Thoracic aorta (tissue), 2 donors: Measurements from ENCODE around the gene TNFRSF14. TPM values are rescaled to one million over a fixed set of nuclear protein-coding genes. Genes with fewer than 3 reads are reported as not detected.

Experiments
- ATAC-seq: fragments of 150-250 bp; one replicate; pipeline ENCODE4 v1.8.0; 2017; ENCODE audit warnings: low read depth; ENCODE audit not compliant: insufficient number of reproducible peaks, low FRiP score
- DNase-seq: peaks from one replicate; pipeline ENCODE4 v3.0.0-alpha.2; 2020; ENCODE audit warnings: low spot score
- H3K27ac ChIP-seq, 2 donors: fragments of 200-600 bp; sonication (generic); 1 replicate in 1 of 2; 2 replicates in 1 of 2; pipeline ENCODE4 v1.5.1; 2016; ENCODE audit warnings: mild to moderate bottlenecking in 2 of 2, moderate library complexity in 2 of 2
- H3K27me3 ChIP-seq: fragments of 200-600 bp; sonication (generic); replicated peaks from 2 replicates; pipeline ENCODE4 v1.6.0; 2016; ENCODE audit warnings: mild to moderate bottlenecking; ENCODE audit not compliant: insufficient read depth
- H3K36me3 ChIP-seq: fragments of 200-600 bp; sonication (generic); one replicate; pipeline ENCODE4 v1.5.1; 2016
- H3K4me1 ChIP-seq, 2 donors: fragments of 200-600 bp; sonication (generic); 1 replicate in 1 of 2; 2 replicates in 1 of 2; pipeline versions ENCODE4 v1.5.1 to v1.6.0; 2016; ENCODE audit warnings: low read depth in 2 of 2, mild to moderate bottlenecking in 1 of 2; ENCODE audit not compliant: control insufficient read depth in 1 of 2
- H3K4me3 ChIP-seq: fragments of 200-600 bp; sonication (generic); 2 replicates; pipeline ENCODE4 v1.5.1; 2016; ENCODE audit warnings: mild to moderate bottlenecking
- H3K9me3 ChIP-seq: fragments of 200-600 bp; sonication (generic); 2 replicates; pipeline ENCODE4 v1.5.1; 2016
- CTCF ChIP-seq: fragments of 200-600 bp; sonication (generic); IDR thresholded peaks from one replicate; pipeline ENCODE4 v1.5.1; 2019; ENCODE audit warnings: antibody characterized with exemption
- total RNA-seq, 2 donors: library from RNA; depleted of rRNA; stranded (reverse); fragments of >200 nt; gene quantifications; one replicate each; pipeline versions ENCODE4 v1.1.0 to v1.2.3, GENCODE V29; 2016

The TNFRSF14 gene
- total RNA-seq, 2 donors from 2014 or later: 29.6 to 55.6 TPM

- no peaks in the 10 kb centered on the region for H3K4me1 ChIP-seq
- TF ChIP-seq CTCF: no peak
- no peaks in the 10 kb centered on the region for H3K36me3 ChIP-seq
- peaks cover 11% of the 10 kb centered on the region for H3K9me3 ChIP-seq
- no peak overlapping the region for H3K27ac ChIP-seq
- ATAC-seq (no peak), DNase-seq (no peak)
- no peak overlapping the region for H3K4me3 ChIP-seq
- no peaks in the 10 kb centered on the region for H3K27me3 ChIP-seq
Measured at GRCh38 chr1:2610036-2610959, 54.1 kb downstream of the TNFRSF14 start.

DNA sequence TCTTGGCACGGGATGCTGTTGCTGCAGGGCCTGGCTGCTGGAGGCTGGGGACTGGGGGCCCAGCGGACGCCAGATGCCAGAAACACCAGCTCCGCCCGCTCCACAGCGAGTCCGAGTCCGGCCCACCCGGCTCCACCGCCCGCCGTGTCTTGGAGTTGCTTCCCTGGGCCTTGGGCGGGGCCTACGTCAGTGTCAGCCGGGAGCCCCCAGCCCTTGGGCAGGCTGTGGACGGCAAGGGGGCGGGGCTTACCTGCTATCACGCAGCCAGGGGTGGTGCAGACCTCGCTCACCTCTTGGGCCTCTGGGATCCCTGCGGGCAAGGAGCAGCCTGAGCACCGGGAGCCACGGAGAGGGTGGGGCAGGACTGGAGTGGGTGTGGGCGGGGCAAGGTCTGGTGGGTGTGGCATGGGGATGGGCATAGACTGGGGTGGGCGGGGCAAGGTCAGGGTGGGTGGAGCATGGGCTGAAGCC lies 54.9 kb downstream of the TNFRSF14 start:
- H3K27ac ChIP-seq: no peak overlapping the region
- H3K27me3 ChIP-seq: no peaks in the 10 kb centered on the region
- DNase-seq (no peak), ATAC-seq (no peak)
- H3K4me3 ChIP-seq: no peak overlapping the region
- H3K9me3 ChIP-seq: peaks cover 11% of the 10 kb centered on the region
- no peaks in the 10 kb centered on the region for H3K4me1 ChIP-seq
- no peaks in the 10 kb centered on the region for H3K36me3 ChIP-seq
- no peak for TF ChIP-seq CTCF

DNA sequence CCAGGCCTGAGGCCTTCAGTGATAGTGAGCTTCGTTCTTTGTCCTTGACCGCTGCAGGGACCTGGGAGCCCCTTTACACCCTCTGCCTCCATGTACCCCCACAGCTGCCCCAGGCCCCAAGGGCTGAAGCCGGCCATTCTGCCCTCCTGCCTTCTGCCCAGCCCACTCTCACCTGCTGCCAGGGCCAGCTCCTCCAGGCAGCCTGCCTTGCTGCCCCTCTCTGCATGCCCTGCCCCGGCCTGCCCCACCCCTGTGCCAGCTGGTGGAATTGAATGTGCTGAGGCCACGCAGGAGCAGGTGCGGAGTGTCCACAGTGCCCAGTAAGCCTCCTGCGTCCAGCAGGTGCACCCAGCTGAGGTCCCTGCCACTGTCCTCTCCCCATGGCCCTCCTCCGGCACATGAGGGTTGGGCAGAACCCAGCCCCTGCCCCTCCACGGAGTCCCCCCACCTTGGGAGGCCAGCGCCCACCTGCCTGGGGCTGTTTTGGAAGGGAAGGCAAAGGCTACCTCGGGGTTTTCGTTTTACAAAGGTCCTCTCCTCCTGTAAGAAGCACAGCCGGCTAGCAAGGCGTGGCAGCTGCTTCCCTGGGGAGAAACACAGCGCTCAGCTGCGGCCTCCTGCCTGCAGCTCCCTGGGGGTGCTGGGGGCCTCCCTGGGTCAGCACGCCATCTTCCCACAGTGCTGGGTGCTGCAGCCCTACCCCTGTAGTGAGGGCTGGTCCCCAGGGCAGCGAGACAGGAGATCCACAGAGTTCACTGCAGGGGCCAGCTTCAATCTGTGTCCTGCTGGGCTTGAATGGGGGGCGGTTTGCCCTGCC lies 55.7 kb downstream of the TNFRSF14 start:
- no peak for TF ChIP-seq CTCF
- ATAC-seq (no peak), DNase-seq (no peak)
- H3K36me3 ChIP-seq: no peaks in the 10 kb centered on the region
- H3K9me3 ChIP-seq: peaks cover 11% of the 10 kb centered on the region
- no peak overlapping the region for H3K27ac ChIP-seq
- no peak overlapping the region for H3K4me3 ChIP-seq
- no peaks in the 10 kb centered on the region for H3K27me3 ChIP-seq
- no peaks in the 10 kb centered on the region for H3K4me1 ChIP-seq

GRCh38 chr1:2612591-2613365 lies 56.6 kb downstream of the TNFRSF14 start:
- Histone ChIP-seq H3K4me3 (no peak overlapping the region), H3K27ac (no peak overlapping the region), H3K4me1 (no peaks in the 10 kb centered on the region), H3K36me3 (no peaks in the 10 kb centered on the region), H3K9me3 (peaks cover 11% of the 10 kb centered on the region), H3K27me3 (no peaks in the 10 kb centered on the region)
- ATAC-seq (no peak), DNase-seq (no peak)
- no peak for TF ChIP-seq CTCF

Other genes with a start within 250 kb of the TNFRSF14 start
- gene MORN1, start 164.8 kb upstream of the TNFRSF14 start, total RNA-seq: 10 to 100 TPM in 1 of 2 donors, 1 to 10 TPM in 1; 7.1 to 13.8 TPM
- 10 to 100 TPM; 68.6 to 76.3 TPM for gene RER1, start 164.5 kb upstream of the TNFRSF14 start, total RNA-seq
- 10 to 100 TPM; 12.1 to 27.9 TPM for gene PEX10, start 143.8 kb upstream of the TNFRSF14 start, total RNA-seq
- 1 to 10 TPM; 1.1 to 1.9 TPM for gene PLCH2, start 80.1 kb upstream of the TNFRSF14 start, total RNA-seq
- 10 to 100 TPM; 27.1 to 32.0 TPM for gene PANK4, start 29.8 kb upstream of the TNFRSF14 start, total RNA-seq
- 1 to 10 TPM in 1 of 2 donors, under 1 TPM in 1; 0.27 to 2.7 TPM for gene HES5, start 26.1 kb upstream of the TNFRSF14 start, total RNA-seq
- 10 to 100 TPM in 1 of 2 donors, 1 to 10 TPM in 1; 8.3 to 15.2 TPM for gene PRXL2B, start 30.4 kb downstream of the TNFRSF14 start, total RNA-seq
- not detected for gene MMEL1, start 76.6 kb downstream of the TNFRSF14 start, total RNA-seq
- under 1 TPM; 0.41 to 0.63 TPM for gene TTC34, start 245.3 kb downstream of the TNFRSF14 start, total RNA-seq